ENCODE data around the gene SPAG6. TPM values are rescaled to one million over a fixed set of nuclear protein-coding genes. Genes with fewer than 3 reads are reported as not detected.

SPAG6 gene
- polyA plus RNA-seq, 3 donors = 0.06 TPM; not detected in 2

DNA sequence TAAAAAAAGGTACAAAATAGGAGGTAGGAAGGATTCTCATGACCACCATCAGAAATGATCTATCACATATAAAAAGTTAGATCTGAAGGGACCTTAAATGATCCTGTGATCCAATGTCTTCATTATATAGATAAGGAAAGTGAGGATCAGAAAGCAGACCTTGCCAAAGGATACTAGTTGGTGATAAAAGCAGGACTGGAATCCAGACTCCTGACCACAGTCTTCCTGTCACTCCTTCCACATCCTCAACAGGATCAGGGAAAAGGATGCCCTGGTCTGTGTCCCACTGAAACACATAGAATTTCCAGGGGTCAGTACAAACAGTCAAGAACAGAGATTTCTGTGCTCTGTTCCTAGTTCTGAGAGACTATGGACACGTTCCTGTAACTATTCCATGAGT lies 97.2 kb downstream of the SPAG6 start:
- WGBS, 3 donors = 78 to 85% (median 81%) methylated on average over 1 of the region's 1 CpG
- no peak overlapping the region for H3K27ac ChIP-seq (ENCODE audit: low read depth, low read length)

DNA sequence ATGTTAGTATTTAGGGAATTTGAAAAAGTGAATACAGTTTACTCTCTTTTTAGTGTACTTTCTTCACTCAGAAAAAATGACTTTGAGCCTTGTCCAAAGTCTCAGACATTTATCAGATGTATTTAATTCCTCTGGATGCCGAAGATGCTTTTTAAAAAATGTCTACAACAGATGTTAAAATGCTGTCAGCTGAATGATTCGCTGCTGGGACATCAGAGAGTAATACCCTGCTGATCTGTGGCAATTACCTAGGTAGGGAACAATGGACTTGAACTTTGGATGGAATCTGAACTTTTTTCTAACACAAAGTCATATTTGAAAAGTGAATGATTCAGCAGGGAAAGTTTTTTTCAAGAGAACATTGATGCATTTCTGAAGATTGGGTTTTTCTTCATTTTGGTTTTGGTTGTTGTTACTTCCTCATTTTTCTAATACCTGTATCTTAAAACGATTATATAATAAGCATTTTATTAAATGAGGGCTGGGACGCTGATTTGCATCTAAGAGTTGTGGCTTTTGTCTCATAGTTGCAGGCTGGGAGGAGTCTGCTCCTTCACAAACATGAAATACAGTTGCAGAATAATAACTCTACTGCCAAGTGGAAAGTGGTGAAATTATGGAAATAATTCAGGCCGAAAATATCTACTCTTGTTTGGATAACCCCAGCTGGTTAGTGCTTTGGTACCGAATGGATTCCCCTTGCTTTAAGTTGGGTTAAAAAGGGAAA lies 98.0 kb downstream of the SPAG6 start:
- H3K27ac ChIP-seq (ENCODE audit: low read depth, low read length) = no peak overlapping the region
- WGBS, 3 donors = 77 to 79% (median 78%) methylated on average over 6 of the region's 6 CpGs

DNA sequence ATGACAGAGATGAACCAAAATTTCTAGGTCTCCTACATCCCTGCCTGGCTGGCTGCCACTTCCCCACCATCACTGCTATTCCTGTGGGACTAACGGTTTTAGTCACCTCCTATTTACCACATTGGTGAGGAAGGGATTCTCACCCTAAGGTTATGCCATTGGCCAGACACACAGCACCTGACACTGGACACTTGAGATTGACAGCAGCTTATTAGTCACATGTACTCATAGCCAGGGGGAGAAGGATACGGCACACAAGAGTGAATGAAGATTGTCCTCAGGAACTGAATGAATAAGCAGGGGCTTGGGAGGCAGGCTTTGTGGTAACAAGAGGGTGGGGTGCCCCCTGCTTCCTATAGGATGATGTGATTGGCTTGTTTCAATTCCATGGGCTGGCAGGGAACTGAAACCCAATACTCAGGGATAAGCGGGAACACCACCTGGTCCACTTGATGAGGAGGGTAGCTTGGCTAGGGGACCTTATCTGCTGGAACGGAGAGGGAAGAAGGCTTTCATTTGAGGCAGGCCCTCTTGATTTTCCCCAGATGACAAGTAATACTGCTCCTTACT lies 99.0 kb downstream of the SPAG6 start:
- 88 to 96% (median 92%) methylated on average over 4 of the region's 4 CpGs for WGBS, 3 donors
- H3K27ac ChIP-seq (ENCODE audit: low read depth, low read length) = no peak overlapping the region

DNA sequence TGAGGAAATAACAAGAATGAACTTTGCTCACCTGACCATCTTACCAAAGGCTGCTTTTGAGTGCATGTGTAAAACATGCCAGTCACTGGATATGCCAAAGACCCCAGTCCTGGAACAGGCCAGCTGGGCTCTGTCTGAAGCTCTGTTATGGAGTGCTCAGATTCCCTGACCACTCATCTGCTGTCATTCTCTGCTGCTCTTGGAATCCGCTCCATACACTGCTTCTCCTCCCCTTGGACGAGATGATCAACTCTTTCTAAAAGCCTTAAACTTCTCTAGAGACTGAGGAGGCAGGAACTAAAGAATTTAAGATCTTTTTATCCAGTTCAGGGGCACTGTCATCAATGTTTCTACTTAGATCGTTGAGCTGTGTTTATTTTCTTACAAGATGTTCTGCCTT lies 100.2 kb downstream of the SPAG6 start:
- H3K27ac ChIP-seq (ENCODE audit: low read depth, low read length) = no peak overlapping the region
- WGBS, 3 donors = 53 to 63% (median 59%) methylated on average over 3 of the region's 3 CpGs

DNA sequence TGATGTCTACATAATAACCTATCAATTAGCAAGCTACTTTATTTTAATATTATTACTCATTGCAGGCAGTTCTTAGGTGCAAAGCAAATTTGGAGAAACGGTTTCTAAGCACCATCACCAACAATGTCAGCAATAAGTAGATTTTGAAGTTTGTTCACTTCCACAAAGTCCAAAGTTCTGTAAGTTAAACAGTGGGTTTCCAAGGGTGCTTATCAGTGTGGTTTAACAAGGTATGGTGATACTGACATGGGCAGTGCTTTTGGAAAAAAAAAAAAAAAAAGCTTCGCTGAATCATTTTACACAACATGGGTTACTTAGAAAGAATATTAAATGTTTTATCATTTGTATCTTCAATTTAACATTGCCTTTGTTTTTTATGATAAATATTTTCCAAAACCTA lies 101.8 kb downstream of the SPAG6 start:
- no peak overlapping the region for H3K27ac ChIP-seq (ENCODE audit: low read depth, low read length)
- 38 to 97% (median 85%) methylated on average over 2 of the region's 2 CpGs for WGBS, 3 donors

DNA sequence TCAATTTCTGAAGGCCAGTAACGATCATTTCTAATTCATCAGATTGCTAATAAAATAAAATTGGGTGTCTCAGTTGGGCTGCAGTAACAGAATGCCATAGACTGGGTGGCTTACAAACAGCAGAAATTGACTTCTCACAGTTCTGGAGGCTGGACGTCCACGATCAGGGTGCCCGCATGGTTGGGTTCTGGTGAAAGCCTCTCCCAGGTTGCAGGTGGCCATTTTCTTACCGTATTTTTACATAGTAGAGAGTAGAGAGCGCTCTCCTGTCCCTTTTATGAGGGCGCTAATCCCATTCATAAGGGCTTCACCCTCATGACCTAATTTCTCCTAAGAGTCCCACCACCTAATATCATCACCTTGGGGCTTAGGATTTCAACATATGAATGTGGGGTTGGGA lies 106.0 kb downstream of the SPAG6 start:
- 93 to 97% (median 97%) methylated on average over 7 of the region's 7 CpGs for WGBS, 3 donors

DNA sequence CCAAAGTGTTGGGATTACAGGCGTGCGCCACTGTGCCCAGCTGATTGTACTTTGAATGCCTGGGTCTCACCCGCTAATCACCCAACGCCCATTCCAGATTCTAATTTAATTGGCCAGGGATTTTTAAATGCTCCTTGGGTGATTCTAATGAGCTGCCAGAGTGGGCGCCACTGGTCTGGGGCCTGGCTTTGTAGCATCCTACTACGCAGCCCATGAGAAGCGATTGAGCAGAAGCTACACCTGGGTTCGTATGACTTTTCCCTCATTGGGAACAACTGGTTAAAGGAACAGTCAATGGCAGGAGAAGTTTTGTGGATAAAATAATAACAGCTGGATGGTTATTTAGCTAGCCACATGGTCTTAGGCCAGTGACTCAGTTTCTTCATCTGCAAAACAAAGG lies 108.0 kb downstream of the SPAG6 start:
- H3K27ac ChIP-seq (ENCODE audit: low read depth, low read length) = no peak overlapping the region
- 96 to 98% (median 97%) methylated on average over 8 of the region's 8 CpGs for WGBS, 3 donors

More for the DNA sequence above, 106.0 kb downstream of the SPAG6 start:
- no peak overlapping the region for H3K27ac ChIP-seq (ENCODE audit: low read depth, low read length)

DNA sequence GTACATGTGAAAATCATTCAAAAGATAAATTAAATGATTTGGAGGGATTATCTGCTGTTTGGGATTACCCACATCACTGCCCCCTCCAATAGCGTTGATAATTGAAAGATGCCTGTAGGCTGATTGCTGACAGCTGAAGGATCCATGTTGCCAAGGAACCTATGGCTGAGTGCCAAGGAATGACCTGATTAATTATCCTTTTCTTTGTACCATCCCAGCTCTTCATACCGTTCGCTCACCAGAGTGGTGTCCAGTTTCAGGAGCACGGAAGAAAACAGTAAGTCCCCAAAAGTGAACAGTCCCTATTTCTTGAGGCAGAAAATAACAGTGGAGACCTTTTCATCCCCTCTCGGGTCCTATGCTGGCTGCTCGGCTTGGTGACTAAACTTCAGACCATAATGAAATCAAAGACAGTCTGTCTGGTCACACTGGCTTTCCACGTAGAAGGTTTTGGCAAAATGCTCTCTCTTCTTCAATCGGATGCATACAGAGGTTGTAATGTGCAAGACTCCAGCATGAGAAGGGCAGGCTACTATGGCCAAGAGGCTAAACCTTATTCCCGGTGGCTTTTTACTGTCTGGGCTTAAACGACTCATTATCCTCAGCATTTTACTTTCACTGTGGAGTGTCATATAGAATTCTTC lies 108.8 kb downstream of the SPAG6 start:
- WGBS, 3 donors = 72 to 77% (median 73%) methylated on average over 10 of the region's 10 CpGs
- H3K27ac ChIP-seq (ENCODE audit: low read depth, low read length) = no peak overlapping the region

DNA sequence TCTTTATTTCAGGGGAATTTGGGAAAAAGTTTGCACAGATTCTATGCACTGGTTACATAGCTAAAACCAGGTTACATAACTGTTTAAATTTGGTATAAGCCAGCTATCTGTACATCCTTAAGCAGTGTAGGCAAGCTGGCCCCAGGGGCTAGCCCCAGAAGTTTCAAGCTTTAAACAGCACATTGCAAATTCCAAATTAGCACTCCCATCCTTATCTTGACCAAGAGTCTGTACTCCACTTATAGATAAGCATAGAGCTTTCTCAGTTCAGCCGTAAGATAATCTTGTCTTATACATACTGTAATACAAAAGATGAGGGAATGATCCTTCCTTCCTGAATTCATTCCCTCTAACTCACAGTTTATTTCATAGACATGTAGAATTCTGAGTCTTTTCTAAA lies 109.3 kb downstream of the SPAG6 start:
- H3K27ac ChIP-seq (ENCODE audit: low read depth, low read length) = no peak overlapping the region
- WGBS, 3 donors = 73 to 84% (median 79%) methylated on average over 1 of the region's 1 CpG

DNA sequence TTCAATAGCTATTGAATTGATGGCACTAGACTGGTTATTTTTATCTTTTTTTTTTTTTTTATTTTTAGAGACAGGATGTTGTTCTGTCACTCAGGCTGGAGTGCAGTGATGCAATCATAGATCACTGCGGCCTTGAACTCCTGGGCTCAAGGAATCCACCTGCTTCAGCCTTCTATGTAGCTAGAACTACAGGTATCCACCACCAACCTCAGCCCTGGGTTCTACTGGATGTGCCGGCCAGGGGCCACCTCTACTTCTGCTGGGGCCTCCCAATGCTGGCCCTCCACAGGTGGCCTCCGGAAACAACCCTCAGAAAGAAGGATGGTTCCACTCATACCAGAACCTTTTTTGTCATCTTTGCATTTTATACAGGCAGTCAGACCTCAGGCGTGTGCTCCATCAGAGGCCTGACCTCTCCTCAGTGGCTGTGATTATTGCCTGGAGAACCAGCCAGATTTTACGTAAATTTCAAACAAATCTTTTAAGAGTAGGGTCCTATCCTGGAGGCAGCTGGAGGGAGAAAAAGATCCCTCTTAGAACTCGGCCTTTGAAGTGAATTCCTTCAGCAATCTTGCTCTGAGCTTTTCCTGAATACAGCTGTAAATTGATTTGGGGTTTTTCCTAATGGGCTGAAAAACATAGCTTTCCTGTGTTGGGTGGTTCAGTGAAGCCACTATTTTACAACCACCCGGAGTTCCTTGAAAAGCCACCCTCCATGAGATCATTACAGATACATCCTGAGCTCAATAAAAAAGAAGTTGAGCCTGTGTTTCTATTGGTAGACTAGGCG lies 110.0 kb downstream of the SPAG6 start:
- 84 to 86% (median 85%) methylated on average over 8 of the region's 8 CpGs for WGBS, 3 donors
- H3K27ac ChIP-seq (ENCODE audit: low read depth, low read length) = no peak overlapping the region

DNA sequence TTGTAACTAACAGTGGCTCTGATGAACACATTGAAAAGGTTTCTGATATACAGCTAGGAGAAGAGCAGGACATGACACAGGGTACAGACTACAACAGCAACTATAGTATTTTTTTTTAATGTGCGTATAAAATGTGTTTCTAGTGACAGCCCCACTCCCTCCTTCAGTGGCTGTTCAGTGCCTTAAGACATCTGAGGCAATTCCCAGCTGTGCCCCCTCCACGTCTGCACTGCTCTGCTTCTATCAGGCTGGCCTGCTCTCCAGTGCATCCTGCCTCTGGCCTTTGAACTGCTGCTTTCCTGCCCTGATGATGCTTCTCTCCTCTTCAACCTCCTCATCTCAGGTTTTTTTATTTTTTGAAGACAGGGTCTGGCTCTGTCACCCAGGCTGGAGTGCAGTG lies 111.2 kb downstream of the SPAG6 start:
- no peak overlapping the region for H3K27ac ChIP-seq (ENCODE audit: low read depth, low read length)
- 86 to 96% (median 90%) methylated on average over 2 of the region's 2 CpGs for WGBS, 3 donors

DNA sequence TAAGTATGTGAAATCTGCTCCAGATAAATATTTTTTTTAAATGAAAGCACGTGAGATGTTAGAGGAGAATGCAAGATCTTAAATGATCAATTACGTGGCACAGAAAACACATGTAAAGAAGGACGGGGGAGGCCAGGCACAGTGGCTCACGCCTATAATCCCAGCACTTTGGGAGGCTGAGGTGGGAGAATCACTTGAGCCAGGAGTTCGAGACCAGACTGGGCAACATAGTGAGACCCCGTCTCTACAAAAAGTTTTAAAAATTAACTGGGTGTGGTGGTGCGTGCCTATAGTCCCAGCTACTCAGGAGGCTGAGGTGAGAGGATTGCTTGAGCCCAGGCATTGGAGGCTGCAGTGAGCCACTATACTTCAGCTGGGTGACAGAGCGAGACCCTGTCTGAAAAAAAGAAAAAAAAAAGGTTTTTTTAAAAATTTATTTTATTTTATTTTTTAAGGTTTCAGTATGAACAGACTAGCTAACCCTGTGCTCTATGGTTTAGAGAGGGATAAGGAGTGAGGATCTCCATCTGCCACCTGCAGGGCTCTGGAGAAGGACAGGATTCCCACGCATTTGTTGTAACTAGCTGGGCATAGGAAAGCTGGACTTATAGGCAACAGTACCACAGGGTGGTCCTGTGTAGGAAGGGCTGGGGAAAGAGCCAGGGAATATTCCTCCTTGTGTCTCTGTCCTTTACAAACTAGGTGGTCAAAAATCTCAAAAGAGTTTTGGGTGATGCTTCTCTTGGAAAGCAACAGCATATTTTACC lies 113.2 kb downstream of the SPAG6 start:
- H3K27ac ChIP-seq (ENCODE audit: low read depth, low read length) = no peak overlapping the region
- WGBS, 3 donors = 93 to 94% (median 93%) methylated on average over 9 of the region's 9 CpGs

DNA sequence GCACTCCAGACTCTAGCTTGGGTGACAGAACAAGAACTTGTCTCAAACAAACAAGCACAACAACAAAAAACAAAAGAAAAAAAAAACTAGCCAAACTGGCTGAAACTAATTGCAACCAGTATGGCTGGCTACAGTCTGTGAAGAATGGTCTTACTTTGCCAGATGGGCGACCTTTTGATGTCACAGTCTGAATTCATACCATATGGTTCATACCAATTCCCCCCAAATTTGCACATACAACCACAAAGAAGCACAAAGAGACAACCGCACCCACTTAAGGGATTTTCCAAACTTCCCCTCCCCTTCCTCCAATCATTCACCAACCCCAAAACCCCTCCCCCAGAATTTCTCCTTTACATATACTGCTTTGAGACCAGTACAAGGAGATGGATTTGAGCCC lies 114.2 kb downstream of the SPAG6 start:
- no peak overlapping the region for H3K27ac ChIP-seq (ENCODE audit: low read depth, low read length)
- 90 to 94% (median 94%) methylated on average over 2 of the region's 2 CpGs for WGBS, 3 donors

DNA sequence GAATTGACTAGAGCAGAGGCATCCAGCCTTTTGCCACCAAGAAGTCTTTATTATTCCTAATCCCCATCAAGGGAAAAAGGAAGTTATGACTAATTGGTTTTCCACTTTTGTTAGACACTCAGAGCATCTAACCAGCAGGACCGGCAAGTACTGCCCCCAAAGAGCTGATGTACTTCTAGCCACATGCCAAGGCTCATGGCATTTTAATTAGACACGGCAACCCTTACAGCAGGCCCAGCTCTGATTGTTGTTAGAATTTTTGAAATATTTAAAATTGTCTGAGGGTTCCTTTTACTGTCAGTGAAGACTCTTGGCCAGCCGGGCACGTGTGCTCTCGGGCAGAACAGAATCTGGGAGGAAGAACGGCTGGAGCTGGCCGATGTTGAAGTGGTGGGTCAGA lies 114.8 kb downstream of the SPAG6 start:
- 93 to 94% (median 93%) methylated on average over 7 of the region's 7 CpGs for WGBS, 3 donors
- no peak overlapping the region for H3K27ac ChIP-seq (ENCODE audit: low read depth, low read length)

DNA sequence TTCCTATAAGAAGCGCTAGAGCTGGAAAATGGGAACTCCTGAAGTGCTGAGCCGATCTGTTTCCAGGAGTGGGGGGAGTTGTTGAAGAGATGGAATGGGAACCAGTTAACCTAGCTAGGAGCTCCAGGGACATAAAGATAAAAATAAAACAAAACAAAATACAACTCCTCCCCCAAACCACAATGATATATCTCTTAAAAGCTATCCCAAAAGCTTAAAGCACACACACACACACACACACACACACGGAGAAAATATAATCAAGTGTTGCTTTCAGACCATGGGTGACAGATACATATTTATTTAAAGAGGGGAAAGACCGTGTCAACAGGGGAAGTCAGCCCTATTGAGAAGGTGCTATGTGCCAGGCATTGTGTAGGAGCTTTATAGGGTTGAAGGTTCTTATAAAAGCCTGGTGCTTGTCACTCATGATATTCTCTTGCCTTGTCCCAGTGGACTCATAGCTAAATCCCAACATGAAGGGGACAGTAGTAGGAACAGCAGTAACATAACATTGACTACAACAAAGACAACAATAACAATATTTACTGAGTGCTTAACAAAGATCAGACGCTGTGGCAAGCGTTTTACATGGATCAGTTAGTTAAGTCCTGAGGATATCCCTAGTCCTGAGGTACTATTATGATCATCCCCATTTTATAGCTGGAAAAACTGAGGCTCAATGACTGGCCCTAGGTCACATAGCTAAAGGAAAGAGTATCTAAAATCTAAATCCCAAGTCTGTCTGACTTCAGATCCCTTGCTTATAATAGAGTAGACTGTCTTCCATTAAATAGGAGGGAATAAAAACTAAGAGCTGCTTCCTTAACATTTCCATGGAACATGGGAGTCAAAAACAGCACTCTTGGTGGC lies 115.5 kb downstream of the SPAG6 start:
- WGBS, 3 donors = 91 to 92% (median 92%) methylated on average over 6 of the region's 6 CpGs

DNA sequence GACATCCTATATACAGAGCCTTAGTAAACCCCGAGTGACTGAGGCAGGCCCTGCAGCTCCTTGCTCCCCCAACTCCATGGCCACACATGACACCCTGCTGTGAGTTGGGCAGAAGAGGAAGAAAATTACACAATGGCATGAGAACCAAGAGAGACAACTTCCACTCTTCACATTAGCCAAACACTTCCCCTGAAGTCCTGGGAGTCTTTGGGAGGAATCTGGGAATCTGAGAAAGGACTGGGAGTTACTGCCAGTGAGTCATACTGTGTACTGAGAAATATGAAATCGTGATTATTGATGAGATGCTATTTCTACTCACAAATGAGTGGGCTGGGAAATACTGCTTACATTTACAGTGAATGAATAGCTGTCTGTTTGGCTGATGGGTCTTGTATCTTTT lies 116.6 kb downstream of the SPAG6 start:
- H3K27ac ChIP-seq (ENCODE audit: low read depth, low read length) = no peak overlapping the region
- 69 to 77% (median 75%) methylated on average over 2 of the region's 2 CpGs for WGBS, 3 donors

More for the DNA sequence above, 115.5 kb downstream of the SPAG6 start:
- no peak overlapping the region for H3K27ac ChIP-seq (ENCODE audit: low read depth, low read length)

DNA sequence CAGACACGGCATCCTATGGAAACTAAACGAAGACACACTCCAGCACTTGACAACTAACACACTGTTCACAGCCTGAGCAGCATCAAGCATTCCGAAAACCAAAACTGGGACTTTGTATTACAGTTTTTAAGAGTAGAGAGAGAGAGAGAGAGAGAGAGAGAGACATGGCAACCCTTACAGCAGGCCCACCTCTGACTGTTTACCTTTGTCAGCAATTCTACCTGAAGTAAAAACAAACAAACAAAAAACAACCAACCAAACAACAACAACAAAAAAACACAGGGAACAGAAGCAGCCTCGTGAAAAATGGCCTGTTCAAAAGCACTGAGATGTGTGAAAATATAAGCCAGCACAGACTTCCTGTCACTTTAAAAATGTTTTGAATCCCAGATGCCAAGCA lies 118.0 kb downstream of the SPAG6 start:
- WGBS, 3 donors = 81 to 83% (median 83%) methylated on average over 4 of the region's 4 CpGs
- no peak overlapping the region for H3K27ac ChIP-seq (ENCODE audit: low read depth, low read length)
